Suprapubic skin (tissue), 4 donors: ENCODE results near the gene ADAM33. TPM values are rescaled to one million over a fixed set of nuclear protein-coding genes. Genes with fewer than 3 reads are reported as not detected.

Source experiments
- DNase-seq, 2 donors: peaks; one replicate each; pipeline ENCODE4 v3.0.0-alpha.2; 2019; ENCODE audit warnings: low spot score in 2 of 2
- H3K27ac ChIP-seq: fragments of 200-600 bp; sonication (generic); one replicate; pipeline ENCODE4 v1.5.1; 2019
- H3K27me3 ChIP-seq: fragments of 200-600 bp; sonication (generic); one replicate; pipeline ENCODE4 v1.5.1; 2019
- H3K36me3 ChIP-seq: fragments of 200-600 bp; sonication (generic); one replicate; pipeline ENCODE4 v1.5.1; 2019
- H3K4me1 ChIP-seq: fragments of 200-600 bp; sonication (generic); one replicate; pipeline ENCODE4 v1.5.1; 2019
- H3K4me3 ChIP-seq: fragments of 200-600 bp; sonication (generic); one replicate; pipeline ENCODE4 v1.5.1; 2019; ENCODE audit warnings: mild to moderate bottlenecking
- H3K9me3 ChIP-seq: fragments of 200-600 bp; sonication (generic); one replicate; pipeline ENCODE4 v1.5.1; 2019
- EP300 ChIP-seq: sonication (generic); formaldehyde crosslinking; IDR thresholded peaks from one replicate; pipeline ENCODE4 v1.6.1; 2017; ENCODE audit warnings: antibody characterized with exemption
- POLR2A ChIP-seq, 2 donors: fragments of 450-650 bp; IDR thresholded peaks; one replicate each; pipeline ENCODE4 v1.6.1; 2017; ENCODE audit warnings: antibody characterized with exemption in 2 of 2, mild to moderate bottlenecking in 2 of 2, moderate library complexity in 2 of 2
- POLR2AphosphoS5 ChIP-seq, 3 donors: sonication (generic); formaldehyde crosslinking; IDR thresholded peaks; one replicate each; pipeline ENCODE4 v1.6.1; 2017; ENCODE audit warnings: antibody characterized with exemption in 3 of 3
- WGBS: methylation state at CpG from one replicate; pipeline ENCODE4 v1.1.5; 2018; 5-methylcytosine and 5-hydroxymethylcytosine counted together
- total RNA-seq, 4 donors: library from RNA; depleted of rRNA; stranded (reverse); fragments of >200 nt; gene quantifications; one replicate each; pipeline ENCODE4 v1.1.0, GENCODE V29; 2016
- TF ChIP-seq, protein P1 (sequence below), 2 donors: fragments of 200-600 bp in 1 of 2; fragments of 450-650 bp in 1 of 2; sonication (generic) in 1 of 2; IDR thresholded peaks; one replicate each; pipeline ENCODE4 v1.5.1; 2016 to 2019; ENCODE audit warnings: antibody characterized with exemption in 2 of 2, mild to moderate bottlenecking in 1 of 2, moderate library complexity in 1 of 2

ADAM33 gene
- total RNA-seq, 4 donors from 2014 or later: 6.3 to 24.3 (median 13.4) TPM

DNA sequence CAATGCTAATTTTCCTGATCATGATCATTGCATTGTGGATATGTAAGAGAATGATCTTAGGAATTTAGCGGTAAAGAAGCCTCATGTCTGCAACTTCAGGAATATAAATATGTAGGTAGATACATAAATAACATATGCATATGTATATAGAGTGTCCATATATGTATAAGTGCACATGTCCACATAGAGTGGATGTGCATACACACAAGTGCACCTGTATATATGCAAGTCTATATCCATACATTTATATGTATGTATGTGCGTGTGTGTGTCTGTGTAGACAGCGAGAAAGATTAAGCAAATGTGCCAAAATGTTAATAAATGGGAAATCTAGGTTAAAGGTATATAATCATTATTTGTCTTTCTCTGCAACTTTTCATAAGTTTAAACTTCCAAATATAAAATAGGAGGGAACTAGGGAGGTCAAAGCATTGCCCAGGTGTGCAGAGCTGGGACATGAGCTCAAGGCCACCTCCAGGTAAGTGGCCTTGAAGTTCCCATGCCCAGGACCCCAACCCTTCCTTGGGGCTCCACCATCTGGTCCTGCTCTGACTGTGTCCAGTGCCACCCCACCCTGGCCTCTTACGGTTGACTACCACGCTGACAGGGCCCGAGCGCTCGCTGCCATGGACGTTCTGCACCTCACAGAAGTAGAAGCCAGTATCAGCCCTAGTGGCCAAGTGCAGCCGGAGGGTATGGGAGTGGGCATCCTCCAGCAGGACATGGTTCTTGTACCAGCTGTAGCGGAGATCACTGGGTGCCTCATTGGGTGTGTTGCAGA, 21.0 kb upstream of the ADAM33 start:
- no peaks in the 10 kb centered on the region for H3K27me3 ChIP-seq
- no peak overlapping the region for H3K4me3 ChIP-seq
- no peaks in the 10 kb centered on the region for H3K4me1 ChIP-seq
- H3K27ac ChIP-seq: no peak overlapping the region
- no peaks in the 10 kb centered on the region for H3K9me3 ChIP-seq
- no peaks in the 10 kb centered on the region for H3K36me3 ChIP-seq
- TF ChIP-seq EP300 (no peak), POLR2AphosphoS5 (IDR thresholded peaks at IDR 0.05) (no peak), POLR2A (IDR thresholded peaks at IDR 0.05) (no peak)
- TF ChIP-seq, protein P1, sequence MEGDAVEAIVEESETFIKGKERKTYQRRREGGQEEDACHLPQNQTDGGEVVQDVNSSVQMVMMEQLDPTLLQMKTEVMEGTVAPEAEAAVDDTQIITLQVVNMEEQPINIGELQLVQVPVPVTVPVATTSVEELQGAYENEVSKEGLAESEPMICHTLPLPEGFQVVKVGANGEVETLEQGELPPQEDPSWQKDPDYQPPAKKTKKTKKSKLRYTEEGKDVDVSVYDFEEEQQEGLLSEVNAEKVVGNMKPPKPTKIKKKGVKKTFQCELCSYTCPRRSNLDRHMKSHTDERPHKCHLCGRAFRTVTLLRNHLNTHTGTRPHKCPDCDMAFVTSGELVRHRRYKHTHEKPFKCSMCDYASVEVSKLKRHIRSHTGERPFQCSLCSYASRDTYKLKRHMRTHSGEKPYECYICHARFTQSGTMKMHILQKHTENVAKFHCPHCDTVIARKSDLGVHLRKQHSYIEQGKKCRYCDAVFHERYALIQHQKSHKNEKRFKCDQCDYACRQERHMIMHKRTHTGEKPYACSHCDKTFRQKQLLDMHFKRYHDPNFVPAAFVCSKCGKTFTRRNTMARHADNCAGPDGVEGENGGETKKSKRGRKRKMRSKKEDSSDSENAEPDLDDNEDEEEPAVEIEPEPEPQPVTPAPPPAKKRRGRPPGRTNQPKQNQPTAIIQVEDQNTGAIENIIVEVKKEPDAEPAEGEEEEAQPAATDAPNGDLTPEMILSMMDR (IDR thresholded peaks at IDR 0.05): no peak
- no peak for DNase-seq
- 89% methylated on average over 11 of the region's 11 CpGs for WGBS

DNA sequence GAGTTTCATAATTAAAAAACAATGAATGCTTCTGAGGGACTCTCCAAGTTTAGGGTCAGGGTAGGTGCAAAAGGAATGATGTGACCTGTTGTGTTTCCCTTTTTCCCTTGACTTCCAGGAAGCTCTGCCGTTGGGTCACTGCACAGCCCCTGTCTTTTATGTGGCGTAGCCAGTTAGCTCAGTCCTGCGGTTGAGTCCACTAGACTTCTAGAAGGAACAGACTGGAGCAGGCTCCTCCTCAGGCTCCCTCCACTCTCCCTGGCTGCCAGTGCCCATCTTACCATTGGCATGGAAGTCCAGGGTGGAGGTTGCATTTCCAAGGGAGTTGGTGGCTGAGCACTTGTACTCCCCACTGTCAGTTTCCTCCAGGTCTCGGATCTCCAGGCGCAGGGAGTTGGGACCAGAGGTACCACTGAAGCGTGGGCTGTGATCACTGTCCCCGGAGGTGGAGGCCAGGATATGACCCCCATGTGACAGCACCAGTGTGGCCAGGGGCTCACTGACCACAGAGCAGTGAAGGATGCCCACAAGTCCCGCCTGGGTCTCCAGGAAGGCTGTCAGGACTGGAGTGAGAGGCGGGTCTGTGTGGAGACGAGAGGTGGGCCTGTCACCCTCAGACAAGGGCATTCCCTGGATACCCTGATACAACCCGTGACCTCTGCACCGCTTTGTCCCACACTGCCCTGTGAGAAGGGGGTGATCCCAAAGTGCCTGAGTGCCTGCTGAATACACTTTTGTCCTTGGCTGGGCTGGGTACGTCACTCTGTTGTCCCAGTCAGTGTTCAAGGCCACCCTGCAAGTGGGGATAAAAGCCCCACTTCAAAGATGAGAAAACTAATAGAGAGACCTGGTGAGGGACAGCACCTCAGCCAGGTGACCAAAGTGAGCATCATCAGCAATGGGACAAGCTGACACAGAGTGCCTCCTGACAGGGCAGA, 19.5 kb upstream of the ADAM33 start:
- no peak for DNase-seq
- no peaks in the 10 kb centered on the region for H3K4me1 ChIP-seq
- H3K9me3 ChIP-seq: no peaks in the 10 kb centered on the region
- no peaks in the 10 kb centered on the region for H3K27me3 ChIP-seq
- no peak overlapping the region for H3K27ac ChIP-seq
- no peak overlapping the region for H3K4me3 ChIP-seq
- 91% methylated on average over 13 of the region's 13 CpGs for WGBS
- TF ChIP-seq, protein P1 (IDR thresholded peaks at IDR 0.05): no peak
- no peak for TF ChIP-seq EP300
- no peaks in the 10 kb centered on the region for H3K36me3 ChIP-seq

DNA sequence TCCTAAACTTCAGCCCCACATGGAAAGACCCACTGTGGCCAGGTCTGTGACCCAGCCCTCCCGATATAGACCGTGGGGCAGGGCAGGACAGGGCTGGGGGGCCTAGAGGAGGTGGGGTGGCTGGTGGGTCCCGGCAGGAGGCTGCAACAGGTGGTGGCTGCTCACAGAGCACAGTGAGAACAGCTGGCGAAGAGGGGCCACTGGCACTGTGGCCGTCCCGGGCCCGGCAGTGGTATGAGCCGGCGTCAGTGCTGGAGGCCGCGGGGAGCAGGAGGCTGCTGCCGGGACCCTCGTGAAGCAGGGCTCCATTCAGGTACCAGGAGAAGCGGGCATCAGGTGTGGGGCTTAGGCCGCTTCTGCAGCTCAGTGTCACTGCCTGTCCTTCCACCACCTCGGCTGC, 17.2 kb upstream of the ADAM33 start:
- H3K36me3 ChIP-seq: no peaks in the 10 kb centered on the region
- H3K27me3 ChIP-seq: no peaks in the 10 kb centered on the region
- H3K9me3 ChIP-seq: no peaks in the 10 kb centered on the region
- TF ChIP-seq POLR2A (IDR thresholded peaks at IDR 0.05) (no peak), POLR2AphosphoS5 (IDR thresholded peaks at IDR 0.05) (no peak), EP300 (no peak)
- TF ChIP-seq, protein P1 (IDR thresholded peaks at IDR 0.05): no peak
- DNase-seq: no peak
- H3K4me3 ChIP-seq: no peak overlapping the region
- 79% methylated on average over 6 of the region's 16 CpGs for WGBS
- no peak overlapping the region for H3K27ac ChIP-seq
- no peaks in the 10 kb centered on the region for H3K4me1 ChIP-seq

DNA sequence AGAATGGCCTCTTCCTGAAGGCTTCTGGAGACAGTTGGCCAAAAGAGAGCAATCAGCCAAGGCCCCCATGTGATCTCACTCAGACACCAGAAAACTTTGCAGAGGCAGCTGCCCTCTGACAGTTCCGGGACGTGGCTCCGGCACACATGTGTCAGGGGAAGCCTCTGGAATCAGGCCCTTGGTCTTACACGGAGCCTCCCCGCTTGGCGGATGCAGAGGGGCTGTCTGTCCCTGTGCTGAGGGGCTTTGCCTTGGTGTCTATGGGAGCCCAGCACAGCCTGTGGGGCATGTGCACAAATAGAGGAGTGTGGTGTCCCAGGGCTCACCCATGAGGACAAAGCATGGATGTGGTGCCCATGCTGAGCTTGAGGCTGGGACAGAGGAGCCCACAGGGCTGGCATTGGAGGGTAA, 16.8 kb upstream of the ADAM33 start:
- 80% methylated on average over 1 of the region's 6 CpGs for WGBS
- no peaks in the 10 kb centered on the region for H3K36me3 ChIP-seq
- no peaks in the 10 kb centered on the region for H3K9me3 ChIP-seq
- H3K4me1 ChIP-seq: no peaks in the 10 kb centered on the region
- TF ChIP-seq, protein P1 (IDR thresholded peaks at IDR 0.05): no peak
- TF ChIP-seq POLR2A (IDR thresholded peaks at IDR 0.05) (no peak), POLR2AphosphoS5 (IDR thresholded peaks at IDR 0.05) (no peak), EP300 (no peak)
- no peak overlapping the region for H3K27ac ChIP-seq
- no peak overlapping the region for H3K4me3 ChIP-seq
- DNase-seq: no peak
- H3K27me3 ChIP-seq: no peaks in the 10 kb centered on the region
